GM19025 (cell line): Measurements from ENCODE around the gene POTEH.
"Not testable (repeated sequence)": the region's sequence is repeated elsewhere in the genome, so short reads cannot be mapped to it uniquely, and the experiment has no call there.

Experiments
- ATAC-seq: cut with Tn5 transposase; IDR thresholded peaks from one replicate; pipeline ENCODE4 v1.9.1; 2021; ENCODE audit warnings: mild to moderate bottlenecking, low read depth, moderate library complexity; ENCODE audit not compliant: unreplicated experiment

Gene POTEH

GRCh38 chr22:15731023-15731422 lies 41.2 kb downstream of the POTEH start:
- ATAC-seq, result not testable (repeated sequence)

DNA sequence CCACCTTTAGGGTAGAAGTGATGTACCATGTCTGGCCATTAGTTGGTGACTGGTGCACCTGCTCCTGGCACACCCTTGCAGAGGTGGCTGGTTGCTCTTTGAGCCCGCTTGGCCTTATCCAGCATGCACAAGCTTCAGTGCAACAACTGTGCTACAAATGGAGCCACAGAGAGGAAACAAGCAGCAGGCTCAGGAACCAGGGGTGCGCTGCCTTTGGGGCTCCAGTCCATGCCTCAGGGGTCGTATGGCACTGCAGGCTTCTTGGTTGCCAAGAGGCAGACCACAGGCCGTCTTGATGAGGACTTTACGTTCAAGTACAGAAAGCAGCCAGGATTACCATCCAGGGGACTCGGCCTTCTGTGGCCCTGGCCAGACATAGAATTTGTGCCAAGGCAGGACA lies 44.6 kb downstream of the POTEH start:
- ATAC-seq, result not testable (repeated sequence)

- not testable (repeated sequence) for ATAC-seq
Observed at GRCh38 chr22:15738157-15738908, 48.5 kb downstream of the POTEH start.

GRCh38 chr22:15738909-15739391 lies 49.1 kb downstream of the POTEH start:
- ATAC-seq, result not testable (repeated sequence)

DNA sequence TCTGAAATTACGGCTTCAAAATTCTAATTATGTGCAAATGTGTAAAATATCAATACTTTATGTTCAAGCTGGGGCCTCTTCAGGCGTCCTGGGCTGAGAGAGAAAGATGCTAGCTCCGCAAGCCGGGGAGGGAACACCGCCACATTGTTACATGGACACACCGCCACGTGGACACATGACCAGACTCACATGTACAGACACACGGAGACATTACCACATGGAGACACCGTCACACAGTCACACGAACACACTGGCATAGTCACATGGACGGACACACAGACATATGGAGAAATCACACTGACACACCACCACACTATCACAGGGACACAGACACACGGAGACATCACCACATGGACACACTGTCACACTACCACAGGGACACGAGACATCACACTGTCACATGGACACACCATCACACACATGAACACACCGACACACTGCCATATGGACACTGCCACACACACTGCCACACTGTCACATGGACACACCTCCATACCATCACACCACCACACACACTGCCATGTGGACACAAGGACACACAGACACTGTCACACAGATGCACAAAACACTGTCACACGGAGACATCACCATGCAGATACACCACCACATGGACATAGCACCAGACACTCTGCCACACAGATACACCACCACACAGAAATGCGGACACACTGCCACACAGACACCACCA lies 58.0 kb downstream of the POTEH start:
- ATAC-seq, result not testable (repeated sequence)

- not testable (repeated sequence) for ATAC-seq
Observed at GRCh38 chr22:15749181-15749970, 59.5 kb downstream of the POTEH start.

- ATAC-seq, result not testable (repeated sequence)
Observed at GRCh38 chr22:15759443-15760097, 69.7 kb downstream of the POTEH start.

DNA sequence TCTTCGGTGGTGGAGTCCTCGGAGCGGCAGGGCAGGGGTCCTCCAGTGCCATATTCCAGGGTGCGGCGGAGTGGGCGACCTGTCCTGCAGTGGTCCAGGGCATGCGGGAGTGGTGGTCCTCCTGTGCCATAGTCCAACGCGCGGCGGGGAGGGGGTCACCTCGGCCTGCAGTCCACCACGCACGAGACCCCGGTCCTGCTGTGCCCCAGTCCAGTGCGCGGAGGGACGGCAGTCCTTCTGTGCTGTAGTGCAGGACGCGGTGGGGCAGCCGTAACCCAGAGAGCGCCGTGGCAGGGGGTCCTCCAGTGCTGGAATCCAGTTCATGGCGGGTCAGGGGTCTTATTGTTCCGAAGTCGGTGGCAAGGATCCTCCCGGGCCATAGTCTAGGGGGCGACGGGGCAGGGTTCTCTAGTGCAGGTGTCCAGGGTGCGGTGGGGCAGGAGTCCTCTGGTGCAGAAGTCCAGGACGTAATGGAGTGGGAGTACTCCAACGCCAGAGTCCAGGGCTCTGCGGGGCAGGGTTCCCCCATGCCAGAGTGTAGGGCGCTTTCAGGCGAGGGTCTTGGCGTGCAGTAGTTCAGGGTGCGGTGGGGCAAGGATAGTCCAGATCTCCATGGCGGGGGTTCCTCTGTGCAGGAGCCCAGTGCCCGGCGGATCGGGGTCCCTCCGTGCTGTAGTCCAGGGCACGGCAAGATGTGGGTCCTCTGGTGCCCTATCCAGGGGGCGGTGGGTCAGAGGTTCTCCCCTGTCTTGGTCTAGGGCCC lies 70.7 kb downstream of the POTEH start:
- not testable (repeated sequence) for ATAC-seq

- not testable (repeated sequence) for ATAC-seq
Observed at GRCh38 chr22:15761151-15761777, 71.4 kb downstream of the POTEH start.

- not testable (repeated sequence) for ATAC-seq
Observed at GRCh38 chr22:15763559-15763958, 73.7 kb downstream of the POTEH start.
